ENCODE results near the gene MCAT. TPM values are rescaled to one million over a fixed set of nuclear protein-coding genes. Genes with fewer than 3 reads are reported as not detected.

MCAT gene
- total and polyA plus RNA-seq, 2 donors (not counting 1 experiment from before 2014, with no cell fraction given), result 8.4 to 10.1 TPM

GRCh38 chr22:43131773-43132501 is 11.3 kb downstream of the MCAT start:
- peaks cover 24 to 38% of the 10 kb centered on the region in 2 donors for H3K4me1 ChIP-seq (ENCODE audit: control insufficient read depth in 2 of 2, insufficient read depth in 2 of 2, low read length in 2 of 2)
- Mint-ChIP-seq H3K9me3 (ENCODE audit: insufficient read depth) (no peaks in the 10 kb centered on the region), H3K4me3 (no peak overlapping the region), H3K27me3 (no peaks in the 10 kb centered on the region), H3K4me1 (peaks cover 13% of the 10 kb centered on the region), H3K27ac (no peak overlapping the region)
- ChIA-PET POLR2A (no interaction called here), CTCF (interaction anchor here (1.2 kb wide), 1 partner anchor 11 kb away, joined by 5 read pairs; the partner anchor contains the start of gene MCAT)
- 100% methylated on average over 13 of the region's 17 CpGs for WGBS (ENCODE audit: insufficient coverage)
- peaks cover 41% of the 10 kb centered on the region for H4K20me1 ChIP-seq (ENCODE audit: control insufficient read depth, insufficient read depth, low read length, poor library complexity, severe bottlenecking)
- no peak overlapping the region for H3K4me3 ChIP-seq (ENCODE audit: control extremely low read depth in 1 of 5, extremely low read depth in 1 of 5, insufficient read depth in 1 of 5, low read depth in 2 of 5, low read length in 4 of 5)
- intact Hi-C loops (cut with micrococcal nuclease), result loop anchor here (10.0 kb wide), 1 partner anchor 267 kb away; no protein-coding TSS in a partner anchor
- H3K4me2 ChIP-seq (replicated peaks; ENCODE audit: low read depth, low read length, poor library complexity, severe bottlenecking), result no peak overlapping the region
- ATAC-seq (ENCODE audit: low read depth), result no peak
- TF ChIP-seq EZH2 (IDR thresholded peaks at IDR 0.05; ENCODE audit: borderline replicate concordance, insufficient read depth, low read depth, low read length, poor library complexity, severe bottlenecking), result no peak
- TF ChIP-seq CTCF (IDR thresholded peaks at IDR 0.05), result no peak
- no peak for DNase-seq
- H3K36me3 ChIP-seq (replicated peaks in 1 of 2; ENCODE audit: control extremely low read depth in 1 of 2, control insufficient read depth in 1 of 2, extremely low read depth in 1 of 2, insufficient read depth in 2 of 2, low read length in 1 of 2), result peaks cover 4 to 28% of the 10 kb centered on the region in 2 experiments
- peaks cover 0 to 12% (median 0%) of the 10 kb centered on the region in 3 donors for H3K9me3 ChIP-seq (ENCODE audit: control extremely low read depth in 1 of 3, control insufficient read depth in 2 of 3, insufficient read depth in 1 of 3, low read length in 2 of 3)
- H3K9ac ChIP-seq (ENCODE audit: low read length), result no peak overlapping the region
- no peak overlapping the region for H2AFZ ChIP-seq (ENCODE audit: insufficient read depth, low read depth, low read length, poor library complexity, severe bottlenecking)
- peaks cover 5% of the 10 kb centered on the region for H3K79me2 ChIP-seq (ENCODE audit: control insufficient read depth, insufficient read depth, low read length)
- H3K27ac ChIP-seq (ENCODE audit: low read length in 2 of 2), result no peak overlapping the region
- peaks cover 0 to 30% (median 11%) of the 10 kb centered on the region in 4 experiments for H3K27me3 ChIP-seq (replicated peaks in 1 of 4; ENCODE audit: control extremely low read depth in 1 of 4, control insufficient read depth in 3 of 4, insufficient read depth in 4 of 4, low read length in 3 of 4)
